Keratinocyte (primary cell): ENCODE measurements around the gene CACNA1C.

ENCODE experiments used
- CTCF ChIP-seq, 3 experiments: IDR thresholded peaks in 1 of 3; conservative IDR thresholded peaks in 1 of 3; optimal IDR thresholded peaks in 1 of 3; 2 replicates in 2 of 3; 3 replicates in 1 of 3; pipeline versions ENCODE3 to v1.5.1; 2011; ENCODE audit warnings: low read length in 3 of 3, mild to moderate bottlenecking in 3 of 3, moderate library complexity in 2 of 3, control low read depth in 1 of 3, inconsistent platforms in 1 of 3; ENCODE audit not compliant: insufficient read depth in 2 of 3; ENCODE audit errors: extremely low read depth in 1 of 3
- EZH2 ChIP-seq: IDR thresholded peaks from one replicate; pipeline ENCODE4 v1.6.1; 2012; ENCODE audit warnings: inconsistent platforms, mild to moderate bottlenecking, low read length, moderate library complexity

- no peak for TF ChIP-seq CTCF (optimal IDR thresholded peaks at IDR 0.05 in 1 of 3, IDR thresholded peaks at IDR 0.05 in 1 of 3, conservative IDR thresholded peaks at IDR 0.05 in 1 of 3; ENCODE audit: extremely low read depth in 1 of 3, insufficient read depth in 2 of 3, low read length in 3 of 3)
- no peak for TF ChIP-seq EZH2
Observed at GRCh38 chr12:2247596-2247995, 194.8 kb downstream of the CACNA1C start.
